ENCODE results near the gene RIN1.
"Not testable (repeated sequence)": the region's sequence is repeated elsewhere in the genome, so short reads cannot be mapped to it uniquely, and the experiment has no call there.

Gene RIN1

DNA sequence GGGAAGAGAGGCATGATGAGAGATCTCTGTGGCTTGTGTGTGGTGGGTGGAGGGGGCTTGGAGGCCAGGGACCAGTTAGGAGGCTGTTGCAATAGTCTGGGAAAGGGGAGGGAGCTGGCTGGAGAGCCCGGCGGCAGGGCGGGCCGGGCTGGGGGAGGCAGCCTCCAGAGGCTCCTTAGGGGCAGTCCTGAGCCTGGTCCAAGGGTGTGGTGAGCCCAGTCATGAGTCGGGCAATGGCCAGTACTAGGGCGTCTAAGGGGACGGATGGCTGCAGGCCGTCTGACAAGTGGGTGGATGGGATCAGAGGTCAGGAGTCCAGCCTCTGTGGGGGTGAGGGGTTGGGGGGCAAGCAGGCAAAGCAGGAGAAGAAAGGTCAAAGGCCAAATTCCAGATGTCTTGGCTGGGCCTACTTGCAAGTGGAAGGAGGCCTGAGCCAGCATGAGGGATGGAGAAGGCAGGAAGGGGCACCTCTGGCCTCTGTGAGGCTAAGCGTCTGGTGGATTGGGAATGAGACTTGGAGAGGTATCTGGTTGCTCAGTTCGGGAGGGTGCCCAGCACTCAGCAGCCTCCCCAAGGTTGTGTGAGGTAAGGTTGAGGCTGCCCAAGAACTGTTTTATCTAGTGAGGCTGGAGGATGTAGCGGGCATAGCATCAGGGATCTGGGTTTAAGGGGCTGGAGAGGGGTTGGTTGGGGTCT is 13.4 kb downstream of the RIN1 start:
- no peak overlapping the region for H3K27ac ChIP-seq (ENCODE audit: low read length, poor library complexity, severe bottlenecking)
- peak overlapping the region; percentile 28 for H2BK15ac ChIP-seq (ENCODE audit: low read depth, poor library complexity, severe bottlenecking)
- H4K91ac ChIP-seq (ENCODE audit: low read length), result peak overlapping the region; percentile 74
- H2AFZ ChIP-seq (ENCODE audit: low read depth, low read length), result no peak overlapping the region
- H2AK5ac ChIP-seq (ENCODE audit: low read length, severe bottlenecking), result peak overlapping the region; percentile 45
- peak overlapping the region in 1 of 2 experiments; percentile 19 for H3K4me3 ChIP-seq (ENCODE audit: insufficient read depth in 1 of 2, low read depth in 1 of 2, low read length in 2 of 2)
- peaks cover 43% of the 10 kb centered on the region for H3K4me1 ChIP-seq (ENCODE audit: control insufficient read depth, insufficient read depth, low read depth, low read length)
- H3K9ac ChIP-seq (ENCODE audit: low read length), result peak overlapping the region; percentile 72
- H3K23ac ChIP-seq (ENCODE audit: low read length in 2 of 2), result no peak overlapping the region
- H3K36me3 ChIP-seq (ENCODE audit: control insufficient read depth in 1 of 2, insufficient read depth in 2 of 2, low read depth in 1 of 2, low read length in 2 of 2), result peaks cover 0 to 2% of the 10 kb centered on the region in 2 experiments
- H3K18ac ChIP-seq (ENCODE audit: low read depth in 1 of 2, low read length in 2 of 2), result no peak overlapping the region
- H3K4me2 ChIP-seq (ENCODE audit: low read length, poor library complexity, severe bottlenecking), result no peak overlapping the region
- no peak overlapping the region for H3K14ac ChIP-seq (ENCODE audit: low read length in 2 of 2)
- H4K8ac ChIP-seq (ENCODE audit: low read length), result no peak overlapping the region
- H3K9me3 ChIP-seq (ENCODE audit: control insufficient read depth, low read length), result no peaks in the 10 kb centered on the region
- H3K4ac ChIP-seq (ENCODE audit: low read depth in 1 of 2, low read length in 2 of 2), result peak overlapping the region in 1 of 2 experiments; percentile 18
- H3K27me3 ChIP-seq (ENCODE audit: control insufficient read depth in 1 of 2, insufficient read depth in 1 of 2, low read length in 2 of 2), result no peaks in the 10 kb centered on the region
- no peak overlapping the region for H2BK120ac ChIP-seq (ENCODE audit: low read depth, low read length)
- H2BK5ac ChIP-seq (ENCODE audit: low read depth, low read length, poor library complexity, severe bottlenecking), result no peak overlapping the region
- H3K79me1 ChIP-seq (replicated peaks; ENCODE audit: low read length, poor library complexity, severe bottlenecking), result no peaks in the 10 kb centered on the region
- H2BK12ac ChIP-seq (ENCODE audit: low read length in 2 of 2), result peak overlapping the region; percentile 9 to 59
- no peak for DNase-seq
- 67% methylated on average over 11 of the region's 11 CpGs for WGBS

DNA sequence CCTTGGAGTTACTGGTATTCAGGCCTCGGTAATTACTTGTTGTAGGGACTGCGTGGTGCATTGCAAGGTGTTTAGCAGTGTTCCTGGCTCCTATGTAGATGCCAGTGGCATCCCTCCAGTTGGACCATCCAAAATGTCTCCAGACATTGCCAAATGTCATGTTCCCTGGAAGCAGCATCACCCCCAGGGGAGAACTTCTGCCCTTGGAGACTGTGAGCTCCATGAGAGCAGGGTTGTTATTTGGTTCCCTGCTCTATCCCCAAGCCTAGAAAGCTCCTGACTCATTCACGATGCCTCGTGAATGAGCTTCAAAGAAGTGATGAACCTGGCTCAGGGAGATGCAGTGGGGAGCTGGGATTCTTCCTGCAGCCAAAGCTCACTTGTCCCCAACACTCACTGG is 14.6 kb downstream of the RIN1 start:
- 89% methylated on average over 4 of the region's 4 CpGs for WGBS
- peaks cover 43% of the 10 kb centered on the region for H3K4me1 ChIP-seq (ENCODE audit: control insufficient read depth, insufficient read depth, low read depth, low read length)

DNA sequence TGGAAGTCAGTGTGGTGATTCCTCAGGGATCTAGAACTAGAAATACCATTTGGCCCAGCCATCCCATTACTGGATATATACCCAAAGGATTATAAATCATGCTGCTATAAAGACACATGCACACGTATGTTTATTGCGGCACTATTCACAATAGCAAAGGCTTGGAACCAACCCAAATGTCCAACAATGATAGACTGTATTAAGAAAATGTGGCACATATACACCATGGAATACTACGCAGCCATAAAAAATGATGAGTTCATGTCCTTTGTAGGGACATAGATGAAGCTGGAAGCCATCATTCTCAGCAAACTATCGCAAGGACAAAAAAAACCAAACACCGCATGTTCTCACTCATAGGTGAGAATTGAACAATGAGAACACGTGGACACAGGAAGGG is 15.5 kb downstream of the RIN1 start:
- H3K27me3 ChIP-seq (ENCODE audit: control insufficient read depth in 1 of 2, insufficient read depth in 1 of 2, low read length in 2 of 2); DNase-seq; H4K91ac ChIP-seq (ENCODE audit: low read length); H2BK120ac ChIP-seq (ENCODE audit: low read depth, low read length); H3K23ac ChIP-seq (ENCODE audit: low read length in 2 of 2); H3K4ac ChIP-seq (ENCODE audit: low read depth in 1 of 2, low read length in 2 of 2); H3K36me3 ChIP-seq (ENCODE audit: control insufficient read depth in 1 of 2, insufficient read depth in 2 of 2, low read depth in 1 of 2, low read length in 2 of 2); H3K4me3 ChIP-seq (ENCODE audit: insufficient read depth in 1 of 2, low read depth in 1 of 2, low read length in 2 of 2); H2BK5ac ChIP-seq (ENCODE audit: low read depth, low read length, poor library complexity, severe bottlenecking); H3K18ac ChIP-seq (ENCODE audit: low read depth in 1 of 2, low read length in 2 of 2); H2BK15ac ChIP-seq (ENCODE audit: low read depth, poor library complexity, severe bottlenecking); H2AFZ ChIP-seq (ENCODE audit: low read depth, low read length); H3K9ac ChIP-seq (ENCODE audit: low read length); H4K8ac ChIP-seq (ENCODE audit: low read length); H3K9me3 ChIP-seq (ENCODE audit: control insufficient read depth, low read length); H3K4me2 ChIP-seq (ENCODE audit: low read length, poor library complexity, severe bottlenecking); H2AK5ac ChIP-seq (ENCODE audit: low read length, severe bottlenecking); H3K27ac ChIP-seq (ENCODE audit: low read length, poor library complexity, severe bottlenecking); H2BK12ac ChIP-seq (ENCODE audit: low read length in 2 of 2); H3K14ac ChIP-seq (ENCODE audit: low read length in 2 of 2); H3K79me1 ChIP-seq (replicated peaks; ENCODE audit: low read length, poor library complexity, severe bottlenecking): not testable (repeated sequence)
- whole genome bisulfite sequencing, result 98% methylated on average over 4 of the region's 6 CpGs
- H3K4me1 ChIP-seq (ENCODE audit: control insufficient read depth, insufficient read depth, low read depth, low read length), result peaks cover 43% of the 10 kb centered on the region

More for the DNA sequence above, 14.6 kb downstream of the RIN1 start:
- H3K27ac ChIP-seq (ENCODE audit: low read length, poor library complexity, severe bottlenecking), result no peak overlapping the region
- no peak overlapping the region for H4K8ac ChIP-seq (ENCODE audit: low read length)
- no peak overlapping the region for H3K14ac ChIP-seq (ENCODE audit: low read length in 2 of 2)
- H3K18ac ChIP-seq (ENCODE audit: low read depth in 1 of 2, low read length in 2 of 2), result no peak overlapping the region
- H3K79me1 ChIP-seq (replicated peaks; ENCODE audit: low read length, poor library complexity, severe bottlenecking), result peaks cover under 1% of the 10 kb centered on the region
- no peak overlapping the region for H4K91ac ChIP-seq (ENCODE audit: low read length)
- H3K9me3 ChIP-seq (ENCODE audit: control insufficient read depth, low read length), result no peaks in the 10 kb centered on the region
- no peak for DNase-seq
- H2BK12ac ChIP-seq (ENCODE audit: low read length in 2 of 2), result peak overlapping the region in 1 of 2 experiments; percentile 37
- no peak overlapping the region for H2BK120ac ChIP-seq (ENCODE audit: low read depth, low read length)
- H3K4me2 ChIP-seq (ENCODE audit: low read length, poor library complexity, severe bottlenecking), result no peak overlapping the region
- H2BK5ac ChIP-seq (ENCODE audit: low read depth, low read length, poor library complexity, severe bottlenecking), result no peak overlapping the region
- no peak overlapping the region for H2AFZ ChIP-seq (ENCODE audit: low read depth, low read length)
- no peak overlapping the region for H2AK5ac ChIP-seq (ENCODE audit: low read length, severe bottlenecking)
- H3K36me3 ChIP-seq (ENCODE audit: control insufficient read depth in 1 of 2, insufficient read depth in 2 of 2, low read depth in 1 of 2, low read length in 2 of 2), result peaks cover 0 to 2% of the 10 kb centered on the region in 2 experiments
- H3K9ac ChIP-seq (ENCODE audit: low read length), result no peak overlapping the region
- H3K23ac ChIP-seq (ENCODE audit: low read length in 2 of 2), result no peak overlapping the region
- H3K4me3 ChIP-seq (ENCODE audit: insufficient read depth in 1 of 2, low read depth in 1 of 2, low read length in 2 of 2), result no peak overlapping the region
- H2BK15ac ChIP-seq (ENCODE audit: low read depth, poor library complexity, severe bottlenecking), result no peak overlapping the region
- H3K4ac ChIP-seq (ENCODE audit: low read depth in 1 of 2, low read length in 2 of 2), result no peak overlapping the region
- H3K27me3 ChIP-seq (ENCODE audit: control insufficient read depth in 1 of 2, insufficient read depth in 1 of 2, low read length in 2 of 2), result no peaks in the 10 kb centered on the region

DNA sequence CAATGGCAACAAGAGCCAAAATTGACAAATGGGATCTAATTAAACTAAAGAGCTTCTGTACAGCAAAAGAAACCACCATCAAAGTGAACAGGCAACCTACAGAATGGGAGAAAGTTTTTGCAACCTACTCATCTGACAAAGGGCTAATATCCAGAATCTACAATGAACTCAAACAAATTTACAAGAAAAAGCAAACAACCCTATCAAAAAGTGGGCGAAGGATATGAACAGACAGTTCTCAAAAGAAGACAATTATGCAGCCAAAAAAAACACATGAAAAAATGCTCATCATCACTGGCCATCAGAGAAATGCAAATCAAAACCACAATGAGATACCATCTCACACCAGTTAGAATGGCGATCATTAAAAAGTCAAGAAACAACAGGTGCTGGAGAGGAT is 15.9 kb downstream of the RIN1 start:
- H3K14ac ChIP-seq (ENCODE audit: low read length in 2 of 2); H3K23ac ChIP-seq (ENCODE audit: low read length in 2 of 2); H3K18ac ChIP-seq (ENCODE audit: low read depth in 1 of 2, low read length in 2 of 2); H2AK5ac ChIP-seq (ENCODE audit: low read length, severe bottlenecking); H2AFZ ChIP-seq (ENCODE audit: low read depth, low read length); H3K79me1 ChIP-seq (replicated peaks; ENCODE audit: low read length, poor library complexity, severe bottlenecking); H3K9ac ChIP-seq (ENCODE audit: low read length); H3K9me3 ChIP-seq (ENCODE audit: control insufficient read depth, low read length); H3K4me2 ChIP-seq (ENCODE audit: low read length, poor library complexity, severe bottlenecking); H3K27me3 ChIP-seq (ENCODE audit: control insufficient read depth in 1 of 2, insufficient read depth in 1 of 2, low read length in 2 of 2); H4K91ac ChIP-seq (ENCODE audit: low read length); H2BK15ac ChIP-seq (ENCODE audit: low read depth, poor library complexity, severe bottlenecking); H4K8ac ChIP-seq (ENCODE audit: low read length); H2BK12ac ChIP-seq (ENCODE audit: low read length in 2 of 2); DNase-seq; H3K27ac ChIP-seq (ENCODE audit: low read length, poor library complexity, severe bottlenecking); H2BK120ac ChIP-seq (ENCODE audit: low read depth, low read length); H3K4me3 ChIP-seq (ENCODE audit: insufficient read depth in 1 of 2, low read depth in 1 of 2, low read length in 2 of 2); H3K4ac ChIP-seq (ENCODE audit: low read depth in 1 of 2, low read length in 2 of 2); H2BK5ac ChIP-seq (ENCODE audit: low read depth, low read length, poor library complexity, severe bottlenecking): not testable (repeated sequence)
- Histone ChIP-seq H3K36me3 (ENCODE audit: control insufficient read depth in 1 of 2, insufficient read depth in 2 of 2, low read depth in 1 of 2, low read length in 2 of 2) (peaks cover 6 to 10% of the 10 kb centered on the region in 2 experiments), H3K4me1 (ENCODE audit: control insufficient read depth, insufficient read depth, low read depth, low read length) (peaks cover 42% of the 10 kb centered on the region)
- 100% methylated on average over 1 of the region's 2 CpGs for WGBS

All from mesenchymal stem cell (in vitro differentiated cells and primary cell).